HCT116 (cell line): Measurements from ENCODE around the gene MYBPH. TPM values are rescaled to one million over a fixed set of nuclear protein-coding genes. Genes with fewer than 3 reads are reported as not detected.

Experiments
- ATAC-seq: fragments of 200-7000 bp; cut with Tn5 transposase; 2 replicates; pipeline ENCODE4 v1.9.1; 2020; ENCODE audit warnings: mild to moderate bottlenecking, moderate library complexity
- BruUV-seq: library from RNA; stranded (reverse); fragments of 400-500 nt; replicated peaks from 2 replicates; lab custom pipeline; 2021; lab: Mats Ljungman, UMichigan
- CTCF ChIA-PET: fragments of 300-600 bp; sonication (Branson Sonifier 250); formaldehyde crosslinking; loops from one replicate; lab custom pipeline; 2021; ENCODE audit warnings: antibody characterized with exemption; lab: Charles Lee
- POLR2A ChIA-PET: fragments of 300-600, 350-600 bp; sonication (Branson Sonifier 250); formaldehyde crosslinking; loops from one replicate; lab custom pipeline; 2021; ENCODE audit warnings: antibody characterized with exemption; lab: Charles Lee
- RAD21 ChIA-PET, 2 experiments: fragments of 300-600 bp; sonication (Branson Sonifier 250); formaldehyde crosslinking; loops; one replicate each; lab custom pipeline; 2023; ENCODE audit warnings: low total read pairs in 2 of 2; ENCODE audit not compliant: uncharacterized antibody in 2 of 2, unreplicated experiment in 2 of 2, low non-redundant PET in 1 of 2; lab: Charles Lee
- DNase-seq: peaks from one replicate; pipeline ENCODE4 v3.0.0-alpha.2; 2010; ENCODE audit warnings: low read depth, low spot score
- H2AFZ ChIP-seq: fragments of 200-600 bp; shearing (Covaris generic), sonication (generic); 2 replicates; pipeline ENCODE4 v1.6.1; 2017; ENCODE audit warnings: low read depth, mixed run types, mixed read lengths, antibody characterized with exemption, low read length; ENCODE audit not compliant: poor library complexity, severe bottlenecking
- H3K27ac ChIP-seq: 2 replicates; pipeline ENCODE4 v1.5.1; 2012; ENCODE audit warnings: low read depth, low read length
- H3K27me3 ChIP-seq: fragments of 200-600 bp; sonication (generic); 2 replicates; pipeline ENCODE4 v1.6.1; 2016; ENCODE audit warnings: mixed run types, low read length, mixed read lengths; ENCODE audit not compliant: insufficient read depth
- H3K36me3 ChIP-seq, 2 experiments: fragments of 200-500 bp in 1 of 2; fragments of 200-600 bp in 1 of 2; sonication (Bioruptor generic) in 1 of 2; sonication (generic) in 1 of 2; 2 replicates each; pipeline versions ENCODE4 v1.5.1 to v1.6.1; 2014 to 2016; ENCODE audit warnings: low read length in 2 of 2, inconsistent platforms in 1 of 2, mixed read lengths in 1 of 2, mixed run types in 1 of 2; ENCODE audit not compliant: insufficient read depth in 2 of 2, control insufficient read depth in 1 of 2
- H3K4me1 ChIP-seq, 2 experiments: fragments of 200-600 bp in 1 of 2; sonication (generic) in 1 of 2; 2 replicates each; pipeline versions ENCODE4 v1.5.1 to v1.6.1; 2012 to 2017; ENCODE audit warnings: low read length in 2 of 2, inconsistent platforms in 1 of 2, mild to moderate bottlenecking in 1 of 2, mixed read lengths in 1 of 2, mixed run types in 1 of 2, moderate library complexity in 1 of 2; ENCODE audit not compliant: insufficient read depth in 2 of 2, control insufficient read depth in 1 of 2
- H3K4me2 ChIP-seq: fragments of 200-600 bp; sonication (generic); 2 replicates; pipeline ENCODE4 v1.6.1; 2017; ENCODE audit warnings: mixed run types, low read length, mixed read lengths
- H3K4me3 ChIP-seq, 2 experiments: fragments of 200-600 bp in 1 of 2; sonication (generic) in 1 of 2; replicated peaks in 1 of 2; 2 replicates each; pipeline ENCODE4 v1.5.1; 2011 to 2016; ENCODE audit warnings: low read length in 2 of 2, control low read depth in 1 of 2, low read depth in 1 of 2, mild to moderate bottlenecking in 1 of 2, mixed read lengths in 1 of 2, mixed run types in 1 of 2
- H3K79me2 ChIP-seq: fragments of 200-600 bp; sonication (generic); 2 replicates; pipeline ENCODE4 v1.6.1; 2017; ENCODE audit warnings: mild to moderate bottlenecking, mixed run types, low read length, moderate library complexity, mixed read lengths; ENCODE audit not compliant: insufficient read depth
- H3K9ac ChIP-seq: fragments of 200-600 bp; sonication (generic); 2 replicates; pipeline ENCODE4 v1.6.1; 2016; ENCODE audit warnings: low read length, mixed read lengths
- H3K9me2 ChIP-seq: fragments of 200-600 bp; sonication (generic), shearing (Covaris generic); 2 replicates; pipeline ENCODE4 v1.6.1; 2017; ENCODE audit warnings: mixed run types, mild to moderate bottlenecking, moderate library complexity; ENCODE audit not compliant: insufficient read depth
- H3K9me3 ChIP-seq, 2 experiments: fragments of 200-500 bp in 1 of 2; fragments of 200-600 bp in 1 of 2; sonication (Bioruptor generic) in 1 of 2; sonication (generic) in 1 of 2; 2 replicates each; pipeline ENCODE4 v1.6.1; 2014 to 2017; ENCODE audit warnings: low read length in 2 of 2, mixed read lengths in 2 of 2, inconsistent platforms in 1 of 2, low read depth in 1 of 2, mild to moderate bottlenecking in 1 of 2, mixed run types in 1 of 2, moderate library complexity in 1 of 2; ENCODE audit not compliant: control insufficient read depth in 1 of 2, insufficient read depth in 1 of 2
- H4K20me1 ChIP-seq: fragments of 200-600 bp; sonication (generic), shearing (Covaris generic); 2 replicates; pipeline ENCODE4 v1.6.1; 2017; ENCODE audit warnings: mixed run types, mild to moderate bottlenecking, moderate library complexity; ENCODE audit not compliant: insufficient read depth
- ATF3 ChIP-seq: IDR thresholded peaks from 2 replicates; pipeline ENCODE4 v1.6.1; 2012
- CBX3 ChIP-seq: IDR thresholded peaks from 2 replicates; pipeline ENCODE4 v1.6.1; 2012; ENCODE audit warnings: low read depth
- CEBPB ChIP-seq: IDR thresholded peaks from 2 replicates; pipeline ENCODE4 v1.6.1; 2012; ENCODE audit warnings: low read depth
- CTCF ChIP-seq, 3 experiments: fragments of 200-600 bp in 1 of 3; sonication (generic) in 1 of 3; IDR thresholded peaks in 2 of 3; conservative IDR thresholded peaks in 1 of 3; 2 replicates each; pipeline ENCODE4 v1.5.1; 2012 to 2017; ENCODE audit warnings: low read depth in 2 of 3, low read length in 2 of 3, antibody characterized with exemption in 1 of 3, borderline replicate concordance in 1 of 3, control low read depth in 1 of 3, mild to moderate bottlenecking in 1 of 3, mixed read lengths in 1 of 3, mixed run types in 1 of 3, moderate library complexity in 1 of 3; ENCODE audit not compliant: insufficient read depth in 1 of 3
- ELF1 ChIP-seq: IDR thresholded peaks from 2 replicates; pipeline ENCODE4 v1.6.1; 2012; ENCODE audit warnings: low read depth, borderline replicate concordance
- EZH2 ChIP-seq: fragments of 200-600 bp; sonication (generic); IDR thresholded peaks from 2 replicates; pipeline ENCODE4 v1.6.1; 2017; ENCODE audit warnings: antibody characterized with exemption, mixed run types
- EZH2phosphoT487 ChIP-seq: fragments of 200-600 bp; IDR thresholded peaks from 2 replicates; pipeline ENCODE4 v1.6.1; 2018; ENCODE audit warnings: antibody characterized with exemption, borderline replicate concordance
- JUND ChIP-seq: IDR thresholded peaks from 2 replicates; pipeline ENCODE4 v1.6.1; 2012
- MAX ChIP-seq: IDR thresholded peaks from 2 replicates; pipeline ENCODE4 v1.6.1; 2012
- POLR2A ChIP-seq: IDR thresholded peaks from 2 replicates; pipeline ENCODE4 v1.7.0; 2011; ENCODE audit warnings: borderline replicate concordance; ENCODE audit not compliant: insufficient read depth, insufficient read length; ENCODE audit errors: extremely low read depth
- POLR2AphosphoS5 ChIP-seq: IDR thresholded peaks from 2 replicates; pipeline ENCODE4 v1.6.1; 2011; ENCODE audit warnings: mild to moderate bottlenecking, low read depth, low read length, moderate library complexity
- RAD21 ChIP-seq: IDR thresholded peaks from 2 replicates; pipeline ENCODE4 v1.6.1; 2012; ENCODE audit warnings: low read depth, mild to moderate bottlenecking
- REST ChIP-seq: IDR thresholded peaks from 2 replicates; pipeline ENCODE4 v1.6.1; 2012; ENCODE audit warnings: low read depth
- SIN3A ChIP-seq: IDR thresholded peaks from 2 replicates; pipeline ENCODE4 v1.6.1; 2012; ENCODE audit warnings: low read depth
- SP1 ChIP-seq: IDR thresholded peaks from 2 replicates; pipeline ENCODE4 v1.6.1; 2012; ENCODE audit warnings: low read depth
- SRF ChIP-seq: IDR thresholded peaks from 2 replicates; pipeline ENCODE4 v1.6.1; 2012; ENCODE audit warnings: low read depth
- TCF7L2 ChIP-seq: IDR thresholded peaks from 2 replicates; pipeline ENCODE4 v1.7.0; 2011; ENCODE audit warnings: borderline replicate concordance, inconsistent platforms; ENCODE audit not compliant: insufficient read depth, insufficient read length; ENCODE audit errors: extremely low read depth
- YY1 ChIP-seq: IDR thresholded peaks from 2 replicates; pipeline ENCODE4 v1.6.1; 2011; ENCODE audit warnings: low read length, low read depth, moderate library complexity, mild to moderate bottlenecking; ENCODE audit not compliant: insufficient replicate concordance; ENCODE audit errors: extremely low read depth
- ZBTB33 ChIP-seq: IDR thresholded peaks from 2 replicates; pipeline ENCODE4 v1.6.1; 2011; ENCODE audit warnings: mild to moderate bottlenecking, low read length, moderate library complexity; ENCODE audit not compliant: insufficient replicate concordance; ENCODE audit errors: extremely low read depth
- ZNF274 ChIP-seq: fragments of 200-500 bp; sonication (Bioruptor generic); IDR thresholded peaks from 2 replicates; pipeline ENCODE4 v1.6.1; 2014; ENCODE audit warnings: mild to moderate bottlenecking, low read depth, low read length, inconsistent platforms
- intact Hi-C: fragments of 100-400 bp; cut with micrococcal nuclease; formaldehyde crosslinking; loops from 2 replicates; pipeline ENCODE4 v1.10.0; 2022
- total RNA-seq: library from RNA; stranded (reverse); gene quantifications from one replicate; pipeline ENCODE4 v1.2.1, GENCODE V29; 2021; ENCODE audit not compliant: unreplicated experiment

MYBPH gene
- total RNA-seq, 1 experiment from 2014 or later = 0.22 TPM

- H3K9me3 ChIP-seq = no peaks in the 10 kb centered on the region
- BruUV-seq = no TSS peak
- ATAC-seq (no peak), DNase-seq (no peak)
- ChIA-PET POLR2A (no interaction called here), CTCF (interaction anchor here (1.0 to 1.7 kb wide), 2 partner anchors 17 to 42 kb away, joined by 4 to 6 read pairs; no protein-coding TSS in a partner anchor), RAD21 (no interaction called here)
- H3K27me3 ChIP-seq = no peaks in the 10 kb centered on the region
- H3K4me2 ChIP-seq = no peak overlapping the region
- H3K4me1 ChIP-seq = peaks cover 21 to 58% of the 10 kb centered on the region in 2 experiments; a peak in 3 of 4 replicates
- H3K9me2 ChIP-seq = no peaks in the 10 kb centered on the region
- intact Hi-C loops = no loop called here
- no peak overlapping the region for H3K27ac ChIP-seq
- no peak overlapping the region for H2AFZ ChIP-seq
- no peaks in the 10 kb centered on the region for H3K36me3 ChIP-seq
- H3K79me2 ChIP-seq = no peaks in the 10 kb centered on the region
- no peak overlapping the region for H3K9ac ChIP-seq
- H3K4me3 ChIP-seq = no peak overlapping the region
- H4K20me1 ChIP-seq = no peaks in the 10 kb centered on the region
- TF ChIP-seq POLR2AphosphoS5 (no peak), YY1 (no peak), ZBTB33 (no peak), JUND (no peak), SP1 (no peak), SIN3A (no peak), REST (no peak), EZH2 (no peak), CBX3 (no peak), EZH2phosphoT487 (no peak), ZNF274 (no peak), RAD21 (no peak), POLR2A (no peak), MAX (no peak), TCF7L2 (no peak), ATF3 (no peak), CTCF (IDR thresholded peaks at IDR 0.05 in 2 of 3, conservative IDR thresholded peaks at IDR 0.05 in 1 of 3; ENCODE audit: borderline replicate concordance in 1 of 3, insufficient read depth in 1 of 3, low read depth in 2 of 3, low read length in 2 of 3) (no peak), ELF1 (no peak), SRF (no peak), CEBPB (no peak)
Observed at GRCh38 chr1:203130358-203130985, 45.2 kb downstream of the MYBPH start.
